Choroid plexus epithelial cell (primary cell): ENCODE data around the gene RABEP1.
A peak's percentile ranks its signal among the peaks of the same experiment; 100 is the strongest.

Experiments
- DNase-seq: peaks from one replicate; pipeline ENCODE4 v3.0.0-alpha.2; 2010; ENCODE audit warnings: low read depth
- H3K4me3 ChIP-seq: 2 replicates; pipeline ENCODE4 v1.5.1; 2011; ENCODE audit warnings: low read depth, mild to moderate bottlenecking, control low read depth, low read length, moderate library complexity
- CTCF ChIP-seq: conservative IDR thresholded peaks from 2 replicates; pipeline ENCODE4 v1.5.1; 2011; ENCODE audit warnings: low read depth, mild to moderate bottlenecking, control low read depth, inconsistent platforms, low read length, moderate library complexity

Gene RABEP1

DNA sequence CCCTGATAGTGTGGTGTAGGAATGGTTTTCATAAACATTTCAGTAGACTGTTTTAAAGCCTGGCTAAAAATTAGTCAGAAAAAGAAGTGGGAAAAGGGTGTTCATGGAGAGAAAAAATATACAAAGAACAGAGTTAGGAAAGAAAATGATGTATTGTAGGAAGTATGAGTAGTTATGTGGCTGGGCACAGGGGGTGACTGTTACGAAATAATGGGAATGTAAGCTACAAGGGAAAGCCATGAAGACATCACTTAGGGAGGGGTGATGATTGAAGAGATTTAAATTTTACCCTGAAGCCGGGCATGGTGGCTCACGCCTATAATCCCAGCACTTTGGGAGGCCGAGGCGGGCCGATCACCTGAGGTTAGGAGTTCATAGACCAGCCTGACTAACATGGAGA is 82.1 kb downstream of the RABEP1 start:
- peak; percentile 78 for DNase-seq
- TF ChIP-seq CTCF = no peak
- H3K4me3 ChIP-seq = no peak overlapping the region

DNA sequence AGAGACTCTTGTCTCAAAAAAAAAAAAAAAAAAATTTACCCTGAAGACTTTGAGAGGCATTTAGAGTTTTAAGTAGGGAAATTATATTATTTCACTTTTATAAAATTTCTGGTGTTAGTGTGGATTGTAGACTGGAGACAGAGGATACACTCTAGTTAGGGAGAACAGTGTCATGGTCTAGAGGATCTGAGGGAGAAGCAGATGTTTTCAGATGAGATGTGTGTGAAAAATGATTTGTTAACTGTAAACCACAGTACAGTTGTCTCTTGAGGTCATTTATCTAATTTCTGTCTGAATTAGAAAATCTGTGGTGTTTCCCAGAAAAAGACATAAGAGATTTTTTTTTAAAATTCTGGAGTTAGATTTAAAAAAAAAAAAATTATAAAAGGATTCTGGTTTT is 82.6 kb downstream of the RABEP1 start:
- no peak for DNase-seq
- no peak overlapping the region for H3K4me3 ChIP-seq
- TF ChIP-seq CTCF = no peak

GRCh38 chr17:5365831-5366230 is 83.7 kb downstream of the RABEP1 start:
- H3K4me3 ChIP-seq = no peak overlapping the region
- no peak for TF ChIP-seq CTCF

GRCh38 chr17:5370411-5370810 is 88.3 kb downstream of the RABEP1 start:
- no peak for TF ChIP-seq CTCF
- H3K4me3 ChIP-seq = no peak overlapping the region
- no peak for DNase-seq

More at GRCh38 chr17:5365831-5366230, 83.7 kb downstream of the RABEP1 start:
- no peak for DNase-seq

- no peak overlapping the region for H3K4me3 ChIP-seq
- no peak for DNase-seq
- no peak for TF ChIP-seq CTCF
These were observed 91.0 kb downstream of the RABEP1 start for GRCh38 chr17:5373112-5373511.

GRCh38 chr17:5378566-5379207 is 96.6 kb downstream of the RABEP1 start:
- no peak for DNase-seq
- H3K4me3 ChIP-seq = no peak overlapping the region
- no peak for TF ChIP-seq CTCF

DNA sequence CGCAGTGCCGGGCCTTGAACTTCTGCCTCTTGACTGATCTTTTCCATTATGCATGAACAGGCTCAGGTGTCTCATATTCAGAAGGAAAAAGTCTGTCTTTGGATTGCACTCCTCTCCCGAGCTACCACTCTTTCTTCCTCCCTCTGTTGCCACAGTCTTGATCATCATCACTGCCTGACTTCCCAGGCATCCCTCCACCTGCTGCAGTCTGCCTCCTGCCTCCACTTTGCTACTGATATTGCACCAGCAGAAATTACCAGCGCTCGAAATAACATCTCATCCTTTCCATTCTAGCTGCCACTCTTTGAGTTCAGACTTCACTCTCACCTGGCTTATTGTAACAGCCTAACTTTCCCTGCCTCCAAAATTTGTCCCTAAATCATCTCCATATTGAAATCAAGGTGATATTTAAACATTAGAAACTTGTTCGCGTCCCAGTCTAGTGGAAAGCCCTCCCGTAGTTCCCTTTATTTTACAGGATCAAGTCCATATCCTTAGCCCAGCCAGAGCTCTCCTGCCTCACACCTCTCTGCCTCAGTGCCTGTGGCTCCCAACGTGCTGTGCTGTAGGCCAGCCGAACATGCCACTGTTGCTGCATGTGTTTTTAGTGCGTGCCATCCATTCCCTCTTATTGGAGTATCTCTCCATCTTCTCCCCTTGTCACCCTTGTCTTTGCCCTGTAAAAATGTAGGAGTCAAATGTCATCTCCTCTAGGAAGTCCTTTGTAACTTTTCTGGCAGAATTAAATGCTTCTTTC is 97.4 kb downstream of the RABEP1 start:
- TF ChIP-seq CTCF = no peak
- no peak for DNase-seq
- no peak overlapping the region for H3K4me3 ChIP-seq
